GM21381 (cell line): Measurements from ENCODE around the gene EVL.
A peak's percentile ranks its signal among the peaks of the same experiment; 100 is the strongest.
"Not testable (repeated sequence)": the region's sequence is repeated elsewhere in the genome, so short reads cannot be mapped to it uniquely, and the experiment has no call there.

ENCODE experiments used
- ATAC-seq: cut with Tn5 transposase; IDR thresholded peaks from one replicate; pipeline ENCODE4 v1.9.1; 2021; ENCODE audit warnings: mild to moderate bottlenecking, moderate library complexity; ENCODE audit not compliant: unreplicated experiment

EVL gene, protein sequence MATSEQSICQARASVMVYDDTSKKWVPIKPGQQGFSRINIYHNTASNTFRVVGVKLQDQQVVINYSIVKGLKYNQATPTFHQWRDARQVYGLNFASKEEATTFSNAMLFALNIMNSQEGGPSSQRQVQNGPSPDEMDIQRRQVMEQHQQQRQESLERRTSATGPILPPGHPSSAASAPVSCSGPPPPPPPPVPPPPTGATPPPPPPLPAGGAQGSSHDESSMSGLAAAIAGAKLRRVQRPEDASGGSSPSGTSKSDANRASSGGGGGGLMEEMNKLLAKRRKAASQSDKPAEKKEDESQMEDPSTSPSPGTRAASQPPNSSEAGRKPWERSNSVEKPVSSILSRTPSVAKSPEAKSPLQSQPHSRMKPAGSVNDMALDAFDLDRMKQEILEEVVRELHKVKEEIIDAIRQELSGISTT

DNA sequence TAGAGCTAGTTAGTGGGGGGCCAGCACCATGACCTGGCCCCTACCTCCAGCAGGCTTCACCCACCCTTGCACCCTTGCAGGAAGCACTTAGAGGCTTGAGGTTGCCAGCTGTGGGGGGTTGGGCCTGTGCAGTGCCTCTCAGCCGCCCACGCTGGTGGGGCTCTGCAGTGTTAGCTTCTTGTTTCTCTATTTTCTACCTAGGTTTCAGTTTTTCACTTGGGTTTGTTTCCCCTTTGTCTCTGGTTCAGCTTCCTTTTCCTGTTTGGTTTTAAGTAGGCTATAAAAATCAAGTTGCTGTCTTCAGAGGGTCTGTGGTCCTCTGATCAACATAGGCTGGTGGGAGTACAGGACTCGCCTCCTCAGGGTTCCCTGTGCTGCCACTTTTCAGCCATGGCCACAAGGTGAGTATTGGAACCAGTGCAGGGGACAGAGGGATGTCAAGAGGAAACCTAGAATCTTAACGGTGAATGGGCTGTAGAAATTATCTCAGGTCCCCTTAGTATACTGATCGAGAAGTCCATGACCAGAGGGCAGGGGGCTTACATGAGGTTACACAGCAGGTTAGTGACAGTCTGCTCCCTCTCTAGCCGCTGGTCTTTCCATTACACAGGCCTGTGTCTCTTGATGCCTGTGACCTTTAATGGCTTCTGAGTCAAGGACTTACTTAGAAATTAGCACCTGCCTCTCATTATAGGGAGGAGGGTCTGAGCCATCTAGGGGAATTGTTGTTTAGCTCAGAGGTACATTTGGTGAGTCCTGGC, at the start of gene EVL:
TSS of gene EVL (plus strand) at position 312 of the 761 bp plus-strand sequence. CDS start at position 391, 79 bp downstream.
- peak; percentile 42 for ATAC-seq

GRCh38 chr14:100017553-100017952, 47.7 kb upstream of the EVL start:
- no peak for ATAC-seq

DNA sequence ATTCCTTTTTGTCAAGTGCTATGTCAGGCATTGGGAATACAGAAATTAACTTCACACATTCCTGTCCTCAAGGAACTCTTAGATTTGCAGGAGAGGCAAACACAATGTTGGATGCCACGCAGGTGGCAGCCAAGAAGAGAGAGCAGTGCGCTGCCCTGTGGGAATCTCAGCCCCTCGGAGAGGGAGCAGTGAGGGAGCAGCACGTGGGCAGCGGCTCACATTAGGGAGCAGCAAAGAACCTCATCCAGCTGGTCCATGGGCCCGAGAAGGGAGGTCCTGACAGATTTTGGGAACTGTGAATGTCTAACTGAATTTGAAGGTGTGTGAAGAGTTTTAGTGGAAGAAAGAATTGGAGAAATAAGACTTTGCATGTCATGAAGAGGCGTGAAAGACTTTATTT, 47.2 kb upstream of the EVL start:
- ATAC-seq, result no peak

- ATAC-seq, result no peak
These were observed 46.7 kb upstream of the EVL start for GRCh38 chr14:100018482-100018881.

- no peak for ATAC-seq
These were observed 46.0 kb upstream of the EVL start for GRCh38 chr14:100019156-100019744.

DNA sequence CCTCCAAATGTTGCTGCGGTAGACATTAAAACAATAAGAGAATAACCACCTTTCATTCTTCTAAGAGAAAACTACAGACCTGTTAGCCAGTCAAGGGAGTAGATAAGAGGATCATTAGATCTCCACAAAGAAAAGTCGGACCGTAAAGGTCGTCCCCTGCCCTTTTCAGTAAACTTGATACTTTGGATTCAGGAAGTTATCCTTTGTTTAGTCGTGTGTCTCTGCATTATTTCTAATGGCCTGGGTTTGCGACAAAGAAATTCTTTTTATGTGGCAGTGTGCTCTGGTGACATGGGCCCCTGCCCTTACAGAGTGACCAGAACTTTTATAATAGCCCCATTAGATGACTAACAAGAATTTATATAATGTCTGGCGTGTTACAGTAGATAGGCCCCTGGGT, 44.6 kb upstream of the EVL start:
- no peak for ATAC-seq

- ATAC-seq, result no peak
These were observed 42.3 kb upstream of the EVL start for GRCh38 chr14:100022772-100023451.

DNA sequence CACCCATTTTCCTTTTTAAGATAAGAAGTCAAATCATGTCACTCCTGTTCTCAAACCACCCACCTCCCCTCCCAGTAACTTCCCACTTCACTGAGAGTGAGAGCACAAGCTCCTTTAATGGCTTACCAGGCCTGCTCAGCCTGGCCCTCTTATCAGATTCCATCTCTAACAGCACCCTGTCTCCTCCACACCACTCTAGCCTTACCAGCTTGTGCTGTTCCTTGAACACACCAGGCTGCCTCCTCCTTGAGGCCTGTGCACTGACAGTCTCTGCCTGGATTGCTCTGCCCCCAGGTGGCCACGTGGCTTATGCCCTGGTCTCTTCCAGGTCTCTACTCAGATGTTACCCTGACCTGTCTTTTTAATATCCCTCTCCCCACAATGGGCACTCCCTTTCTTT, 40.1 kb upstream of the EVL start:
- ATAC-seq, result no peak

- ATAC-seq, result no peak
These were observed 37.3 kb upstream of the EVL start for GRCh38 chr14:100027771-100028490.

- ATAC-seq, result no peak
These were observed 36.1 kb upstream of the EVL start for GRCh38 chr14:100028990-100029677.

GRCh38 chr14:100030006-100030405, 35.2 kb upstream of the EVL start:
- not testable (repeated sequence) for ATAC-seq

DNA sequence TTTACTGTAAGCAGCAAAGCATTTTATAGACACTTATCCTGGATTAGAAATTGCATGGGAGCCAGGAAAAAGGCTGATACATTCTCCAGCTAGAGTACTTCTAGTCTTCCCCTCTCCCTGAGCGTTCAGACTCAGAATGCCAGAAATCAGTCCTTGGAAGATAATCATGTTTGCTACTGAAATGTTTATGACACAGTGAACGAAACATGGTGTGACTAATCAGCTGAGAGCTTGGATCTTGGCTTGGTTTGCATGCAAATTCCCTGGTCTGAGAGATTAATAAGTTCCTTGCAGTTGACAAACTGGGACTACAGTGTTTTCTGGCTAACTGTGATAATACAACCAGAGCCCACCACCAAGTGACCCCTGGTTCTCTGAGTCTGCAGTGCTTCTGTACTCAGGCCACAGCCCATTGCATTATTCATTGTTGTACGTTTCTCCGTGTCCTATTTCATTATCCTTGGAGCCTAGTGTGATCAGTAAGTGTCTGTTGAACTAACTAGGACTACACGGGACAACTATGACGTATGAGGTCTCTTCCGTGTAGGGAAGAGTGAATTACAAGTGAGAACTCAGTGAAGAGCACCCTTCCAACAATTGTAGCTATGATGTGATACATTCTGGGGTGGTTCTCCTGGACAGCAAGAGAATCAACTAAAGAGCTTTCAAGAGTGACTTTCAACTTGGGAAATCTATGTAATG, 34.6 kb upstream of the EVL start:
- no peak for ATAC-seq

DNA sequence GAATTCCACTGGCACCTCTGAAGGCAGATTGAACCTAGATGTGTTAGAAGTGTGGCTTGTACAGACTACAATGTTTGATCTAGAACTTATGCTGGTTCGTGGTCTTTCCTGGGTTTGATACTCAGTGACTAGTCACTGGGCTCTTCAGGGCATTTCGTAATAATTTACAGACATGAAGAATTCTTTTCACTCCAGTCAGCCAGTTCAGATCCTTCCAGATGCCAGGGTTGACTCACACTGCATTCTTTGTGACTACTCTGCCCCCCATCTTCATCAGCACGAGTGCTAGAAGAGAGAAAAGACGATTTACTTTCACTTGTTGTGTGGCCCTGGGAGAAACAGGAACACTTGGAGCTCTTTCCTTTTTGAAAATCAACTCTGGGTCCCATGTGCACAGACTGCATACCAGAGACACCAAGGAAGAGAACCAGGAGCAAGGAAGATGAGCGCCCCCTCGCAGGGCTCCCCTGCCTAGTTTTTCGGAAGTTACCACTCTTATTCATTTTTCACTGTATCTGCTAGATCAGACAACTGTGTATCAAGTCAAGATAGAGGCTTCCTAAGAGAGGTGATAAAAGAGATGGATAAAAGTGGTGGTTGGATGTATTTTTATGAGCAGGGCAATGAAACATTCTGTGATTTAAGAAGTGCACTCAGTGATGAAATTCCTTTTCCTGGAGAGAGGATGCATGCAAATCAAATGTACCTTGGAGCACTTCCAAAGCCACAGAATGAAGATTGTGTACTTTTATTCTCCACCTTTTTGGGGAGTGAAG, 33.5 kb upstream of the EVL start:
- no peak for ATAC-seq

DNA sequence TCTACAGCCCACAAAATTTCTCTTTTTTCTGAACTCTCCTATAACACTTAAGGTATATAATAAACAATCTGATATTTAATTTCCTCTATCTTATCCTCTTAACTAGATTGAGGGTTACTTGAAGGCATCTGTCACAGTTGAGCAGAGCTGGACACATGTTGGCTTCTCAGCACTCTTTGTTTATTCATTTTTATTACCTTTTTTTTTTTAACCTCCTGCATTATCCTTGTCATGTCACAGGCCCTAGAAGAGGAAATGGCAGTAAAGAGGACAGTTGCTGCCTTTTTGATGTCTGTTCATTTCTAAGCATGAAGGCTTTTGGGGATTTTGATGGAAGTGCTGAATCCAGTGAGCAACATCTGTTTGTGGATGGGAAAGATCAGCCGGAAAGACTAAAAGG, 32.5 kb upstream of the EVL start:
- ATAC-seq, result no peak

GRCh38 chr14:100033347-100034075, 31.7 kb upstream of the EVL start:
- no peak for ATAC-seq

DNA sequence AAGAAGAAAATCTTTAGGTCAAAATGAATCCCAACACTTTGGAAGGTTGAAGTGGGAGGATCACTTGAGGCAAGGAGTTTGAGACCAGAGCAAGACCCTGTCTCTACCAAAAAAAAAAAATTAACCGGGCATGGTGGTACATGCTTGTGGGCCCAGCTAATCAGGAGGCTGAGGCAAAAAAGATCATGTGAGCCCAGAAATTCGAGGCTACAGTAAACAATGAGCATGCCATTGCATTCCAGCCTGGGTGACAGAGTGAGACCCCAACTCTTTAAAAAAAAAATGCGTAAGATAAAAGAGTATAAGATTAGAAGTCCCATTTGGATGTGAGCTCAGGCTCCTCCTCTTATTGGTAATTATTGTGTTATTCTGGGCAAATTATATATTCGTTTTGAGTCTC, 30.8 kb upstream of the EVL start:
- no peak for ATAC-seq

DNA sequence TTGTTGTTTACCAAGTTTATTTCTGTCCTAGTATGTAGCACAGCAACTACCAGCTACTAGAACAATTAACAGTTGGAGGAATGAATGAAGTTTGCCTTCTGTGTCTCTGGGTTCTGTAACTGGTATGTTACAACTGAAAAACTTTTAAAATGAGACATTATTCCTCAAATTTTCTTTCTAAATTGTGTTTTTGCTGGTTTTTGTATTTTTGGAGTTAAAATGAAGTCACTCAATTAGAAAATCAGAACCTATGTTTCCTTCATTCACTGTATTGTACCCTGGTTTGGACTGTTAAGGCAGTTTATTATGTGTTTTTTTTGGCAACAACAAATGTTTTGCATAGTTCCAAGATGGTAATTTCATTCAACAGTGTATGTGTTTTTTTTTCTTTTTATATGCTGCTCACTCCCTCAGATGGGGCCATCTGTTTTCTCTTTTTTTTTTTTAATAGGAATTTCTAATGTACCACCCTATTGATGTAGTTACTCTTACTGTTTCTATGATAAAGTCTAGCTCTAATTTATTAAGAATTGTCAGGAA, 30.2 kb upstream of the EVL start:
- ATAC-seq, result no peak

- no peak for ATAC-seq
These were observed 29.5 kb upstream of the EVL start for GRCh38 chr14:100035700-100036099.
